HG02870 (cell line): ENCODE measurements around the gene GRM8.
A peak's percentile ranks its signal among the peaks of the same experiment; 100 is the strongest.

ENCODE experiments used
- ATAC-seq: cut with Tn5 transposase; IDR thresholded peaks from one replicate; pipeline ENCODE4 v1.9.1; 2021; ENCODE audit warnings: mild to moderate bottlenecking, moderate library complexity; ENCODE audit not compliant: unreplicated experiment

GRM8 gene

GRCh38 chr7:126750207-126750911 is 502.4 kb downstream of the GRM8 start:
- ATAC-seq: no peak

GRCh38 chr7:126728967-126729366 is 523.8 kb downstream of the GRM8 start:
- ATAC-seq: no peak

- no peak for ATAC-seq
These were observed 524.8 kb downstream of the GRM8 start for GRCh38 chr7:126727930-126728391.

GRCh38 chr7:126723966-126724544 is 528.7 kb downstream of the GRM8 start:
- no peak for ATAC-seq

GRCh38 chr7:126720232-126720631 is 532.5 kb downstream of the GRM8 start:
- peak; percentile 97 for ATAC-seq

- ATAC-seq: no peak
These were observed 534.3 kb downstream of the GRM8 start for GRCh38 chr7:126718419-126718818.

GRCh38 chr7:126716321-126716720 is 536.4 kb downstream of the GRM8 start:
- ATAC-seq: no peak

GRCh38 chr7:126715076-126715475 is 537.7 kb downstream of the GRM8 start:
- ATAC-seq: no peak

- ATAC-seq: peak; percentile 63
These were observed 550.3 kb downstream of the GRM8 start for GRCh38 chr7:126702242-126703016.

- peak; percentile 81 for ATAC-seq
These were observed 551.7 kb downstream of the GRM8 start for GRCh38 chr7:126700807-126701604.

GRCh38 chr7:126699707-126700106 is 553.0 kb downstream of the GRM8 start:
- ATAC-seq: no peak

- no peak for ATAC-seq
These were observed 553.8 kb downstream of the GRM8 start for GRCh38 chr7:126698909-126699308.

GRCh38 chr7:126698446-126698845 is 554.3 kb downstream of the GRM8 start:
- ATAC-seq: no peak

GRCh38 chr7:126696256-126697038 is 556.3 kb downstream of the GRM8 start:
- ATAC-seq: peak; percentile 35

- ATAC-seq: no peak
These were observed 561.6 kb downstream of the GRM8 start for GRCh38 chr7:126690848-126691751.

GRCh38 chr7:126690104-126690503 is 562.6 kb downstream of the GRM8 start:
- ATAC-seq: no peak

- ATAC-seq: no peak
These were observed 563.7 kb downstream of the GRM8 start for GRCh38 chr7:126689037-126689436.

- no peak for ATAC-seq
These were observed 566.3 kb downstream of the GRM8 start for GRCh38 chr7:126686474-126686873.

GRCh38 chr7:126685596-126685995 is 567.1 kb downstream of the GRM8 start:
- no peak for ATAC-seq
